Keratinocyte (primary cell): ENCODE measurements around the gene ZBTB17. TPM values are rescaled to one million over a fixed set of nuclear protein-coding genes. Genes with fewer than 3 reads are reported as not detected.

Source experiments
- DNase-seq: peaks from one replicate; pipeline ENCODE4 v3.0.0-alpha.2; 2011; ENCODE audit warnings: low read depth, missing footprints, low spot score
- FAIRE-seq: peaks from 2 replicates; lab custom pipeline; 2011; peaks lifted over from hg19 to GRCh38; lab: Jason Lieb, UNC
- H2AFZ ChIP-seq: 2 replicates; pipeline ENCODE4 v1.6.0; 2012; ENCODE audit warnings: low read length, control low read depth, inconsistent platforms; ENCODE audit not compliant: control insufficient read depth
- H3K27ac ChIP-seq: 2 replicates; pipeline ENCODE4 v1.5.1; 2011; ENCODE audit warnings: low read length; ENCODE audit not compliant: control insufficient read depth, insufficient read depth
- H3K27me3 ChIP-seq: 3 replicates; pipeline ENCODE4 v1.6.0; 2011; ENCODE audit warnings: low read length; ENCODE audit not compliant: control insufficient read depth, insufficient read depth; ENCODE audit errors: extremely low read depth
- H3K36me3 ChIP-seq, 2 experiments: 2 replicates in 1 of 2; 3 replicates in 1 of 2; pipeline ENCODE4 v1.5.1; 2011; ENCODE audit warnings: low read length in 2 of 2, mild to moderate bottlenecking in 1 of 2; ENCODE audit not compliant: control insufficient read depth in 2 of 2, insufficient read depth in 2 of 2; ENCODE audit errors: extremely low read depth in 1 of 2
- H3K4me1 ChIP-seq: 3 replicates; pipeline ENCODE4 v1.5.1; 2011; ENCODE audit warnings: low read length; ENCODE audit not compliant: control insufficient read depth, insufficient read depth; ENCODE audit errors: extremely low read depth
- H3K4me2 ChIP-seq: 3 replicates; pipeline ENCODE4 v1.6.0; 2011; ENCODE audit warnings: low read depth, low read length; ENCODE audit not compliant: control insufficient read depth, insufficient read depth; ENCODE audit errors: extremely low read depth
- H3K4me3 ChIP-seq, 3 experiments: fragments of 200-600 bp in 1 of 3; sonication (generic) in 1 of 3; 2 replicates in 2 of 3; 3 replicates in 1 of 3; pipeline ENCODE4 v1.5.1; 2011 to 2016; ENCODE audit warnings: low read length in 3 of 3, mild to moderate bottlenecking in 3 of 3, control low read depth in 2 of 3, inconsistent platforms in 1 of 3, low read depth in 1 of 3, mixed read lengths in 1 of 3, mixed run types in 1 of 3, moderate library complexity in 1 of 3; ENCODE audit not compliant: control insufficient read depth in 2 of 3, insufficient read depth in 2 of 3; ENCODE audit errors: extremely low read depth in 1 of 3
- H3K79me2 ChIP-seq: 2 replicates; pipeline ENCODE4 v1.6.0; 2012; ENCODE audit warnings: low read length; ENCODE audit not compliant: control insufficient read depth, insufficient read depth
- H3K9ac ChIP-seq: 3 replicates; pipeline ENCODE4 v1.6.0; 2011; ENCODE audit warnings: low read length; ENCODE audit not compliant: control insufficient read depth, insufficient read depth; ENCODE audit errors: extremely low read depth
- H3K9me1 ChIP-seq: 3 replicates; pipeline ENCODE4 v1.6.0; 2011; ENCODE audit warnings: low read length; ENCODE audit not compliant: control insufficient read depth, insufficient read depth; ENCODE audit errors: extremely low read depth
- H3K9me3 ChIP-seq: 2 replicates; pipeline ENCODE4 v1.5.1; 2012; ENCODE audit warnings: low read depth, low read length; ENCODE audit not compliant: control insufficient read depth
- H4K20me1 ChIP-seq: 3 replicates; pipeline ENCODE4 v1.6.0; 2011; ENCODE audit warnings: low read length; ENCODE audit not compliant: control insufficient read depth, insufficient read depth; ENCODE audit errors: extremely low read depth
- CTCF ChIP-seq, 3 experiments: IDR thresholded peaks in 1 of 3; conservative IDR thresholded peaks in 1 of 3; optimal IDR thresholded peaks in 1 of 3; 2 replicates in 2 of 3; 3 replicates in 1 of 3; pipeline versions ENCODE3 to v1.5.1; 2011; ENCODE audit warnings: low read length in 3 of 3, mild to moderate bottlenecking in 3 of 3, moderate library complexity in 2 of 3, control low read depth in 1 of 3, inconsistent platforms in 1 of 3; ENCODE audit not compliant: insufficient read depth in 2 of 3; ENCODE audit errors: extremely low read depth in 1 of 3
- EZH2 ChIP-seq: IDR thresholded peaks from one replicate; pipeline ENCODE4 v1.6.1; 2012; ENCODE audit warnings: inconsistent platforms, mild to moderate bottlenecking, low read length, moderate library complexity
- dilution Hi-C: fragments of 300-500 bp; cut with MboI; formaldehyde crosslinking; loops from one replicate; pipeline ENCODE4 v1.7.0; 2020; ENCODE audit warnings: low sequenced_read_pairs; ENCODE audit not compliant: extremely low pct_ligation_motif_present
- polyA plus RNA-seq, 5 experiments: library from polyadenylated mRNA; depleted of rRNA in 3 of 5; stranded (reverse) in 3 of 5; stranded (forward) in 1 of 5; unstranded in 1 of 5; fragments of >200 nt; gene quantifications; 1 replicate in 1 of 5; 2 replicates in 3 of 5; 3 replicates in 1 of 5; pipeline versions ENCODE4 v1.2.1 to v1.2.3, GENCODE V29; 2011 to 2012; ENCODE audit warnings: missing spikeins in 2 of 5, low read depth in 1 of 5, low replicate concordance in 1 of 5

The ZBTB17 gene
- polyA plus RNA-seq, 1 donor (not counting 4 experiments of a cell fraction or from before 2014, with no cell fraction given) = 18.4 TPM

- Histone ChIP-seq H3K36me3 (peaks cover 15 to 29% of the 10 kb centered on the region in 2 experiments), H3K4me2 (no peak overlapping the region), H3K9me3 (no peaks in the 10 kb centered on the region), H3K27me3 (no peaks in the 10 kb centered on the region), H3K9ac (no peak overlapping the region), H3K79me2 (peaks cover 73% of the 10 kb centered on the region), H3K4me3 (no peak overlapping the region), H3K9me1 (no peaks in the 10 kb centered on the region), H3K4me1 (peaks cover 11% of the 10 kb centered on the region), H2AFZ (no peak overlapping the region), H4K20me1 (no peaks in the 10 kb centered on the region), H3K27ac (no peak overlapping the region)
- DNase-seq = no peak
- TF ChIP-seq CTCF (optimal IDR thresholded peaks at IDR 0.05 in 1 of 3, IDR thresholded peaks at IDR 0.05 in 1 of 3, conservative IDR thresholded peaks at IDR 0.05 in 1 of 3; ENCODE audit: extremely low read depth in 1 of 3, insufficient read depth in 2 of 3, low read length in 3 of 3) (no peak), EZH2 (no peak)
- FAIRE-seq = no peak
- dilution Hi-C loops = no loop called here
Observed at GRCh38 chr1:15970911-15971310, 5.0 kb downstream of the ZBTB17 start.

GRCh38 chr1:15969321-15969880 is 6.5 kb downstream of the ZBTB17 start:
- H3K4me1 ChIP-seq = peaks cover 9% of the 10 kb centered on the region

More at GRCh38 chr1:15969321-15969880, 6.5 kb downstream of the ZBTB17 start:
- Histone ChIP-seq H3K9ac (no peak overlapping the region), H3K4me3 (no peak overlapping the region), H3K9me1 (no peaks in the 10 kb centered on the region), H3K79me2 (peaks cover 70% of the 10 kb centered on the region), H3K27ac (no peak overlapping the region), H3K27me3 (no peaks in the 10 kb centered on the region), H3K4me2 (no peak overlapping the region), H2AFZ (no peak overlapping the region), H3K36me3 (peaks cover 15 to 29% of the 10 kb centered on the region in 2 experiments), H3K9me3 (no peaks in the 10 kb centered on the region), H4K20me1 (no peaks in the 10 kb centered on the region)
- dilution Hi-C loops = no loop called here
- DNase-seq (no peak), FAIRE-seq (no peak)
- no peak for TF ChIP-seq EZH2
- TF ChIP-seq CTCF (optimal IDR thresholded peaks at IDR 0.05 in 1 of 3, IDR thresholded peaks at IDR 0.05 in 1 of 3, conservative IDR thresholded peaks at IDR 0.05 in 1 of 3; ENCODE audit: extremely low read depth in 1 of 3, insufficient read depth in 2 of 3, low read length in 3 of 3) = no peak
